Brain microvascular endothelial cell (primary cell): ENCODE measurements around the gene ACSM2A.
"Not testable (repeated sequence)": the region's sequence is repeated elsewhere in the genome, so short reads cannot be mapped to it uniquely, and the experiment has no call there.

ENCODE experiments used
- DNase-seq: peaks from one replicate; pipeline ENCODE4 v3.0.0-alpha.2; 2020
- H3K27ac ChIP-seq: fragments of 250-450 bp; sonication (Bioruptor Pico); 2 replicates; pipeline ENCODE4 v1.5.1; 2020; ENCODE audit warnings: mild to moderate bottlenecking, moderate library complexity
- H3K27me3 ChIP-seq: fragments of 250-450 bp; sonication (Bioruptor Pico); replicated peaks from 2 replicates; pipeline ENCODE4 v1.5.1; 2020; ENCODE audit warnings: mild to moderate bottlenecking
- H3K36me3 ChIP-seq: fragments of 250-450 bp; sonication (Bioruptor Pico); replicated peaks from 2 replicates; pipeline ENCODE4 v1.5.1; 2020; ENCODE audit warnings: mild to moderate bottlenecking
- H3K4me3 ChIP-seq: 2 replicates; pipeline ENCODE4 v1.5.1; 2011; ENCODE audit warnings: low read depth, mild to moderate bottlenecking, control low read depth, low read length, moderate library complexity
- in situ Hi-C: cut with HindIII; loops from 2 replicates; pipeline ENCODE4 v1.10.0; 2017; ENCODE audit warnings: low sequenced_read_pairs, low pct_ligation_motif_present
- TF ChIP-seq, protein P1 (sequence below): IDR thresholded peaks from 2 replicates; pipeline ENCODE4 v1.5.1; 2011; ENCODE audit warnings: low read depth, mild to moderate bottlenecking, moderate library complexity, low read length, control low read depth, inconsistent platforms; ENCODE audit errors: missing control alignments

Gene ACSM2A

DNA sequence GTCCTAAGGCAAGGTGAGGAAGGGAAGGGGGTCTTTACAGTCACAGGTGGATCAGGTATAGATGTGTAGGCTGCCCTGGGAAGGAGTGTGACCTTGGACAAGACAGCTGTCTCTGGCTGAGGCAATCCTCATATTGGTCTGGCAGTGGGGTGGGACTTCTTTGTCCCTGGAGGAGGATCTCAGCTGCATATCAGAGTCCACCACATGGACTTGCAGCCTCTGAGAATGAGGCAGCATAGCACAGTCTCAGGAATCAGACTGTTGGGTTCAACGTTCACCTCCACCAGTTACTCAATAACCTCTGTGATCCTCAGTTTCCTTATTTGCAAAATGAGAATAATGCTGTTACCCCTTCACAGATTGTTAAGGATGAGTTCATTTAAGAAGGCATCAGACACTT lies 33.4 kb downstream of the ACSM2A start:
- H3K36me3 ChIP-seq = no peaks in the 10 kb centered on the region
- H3K4me3 ChIP-seq = no peak overlapping the region
- DNase-seq = no peak
- TF ChIP-seq, protein P1, sequence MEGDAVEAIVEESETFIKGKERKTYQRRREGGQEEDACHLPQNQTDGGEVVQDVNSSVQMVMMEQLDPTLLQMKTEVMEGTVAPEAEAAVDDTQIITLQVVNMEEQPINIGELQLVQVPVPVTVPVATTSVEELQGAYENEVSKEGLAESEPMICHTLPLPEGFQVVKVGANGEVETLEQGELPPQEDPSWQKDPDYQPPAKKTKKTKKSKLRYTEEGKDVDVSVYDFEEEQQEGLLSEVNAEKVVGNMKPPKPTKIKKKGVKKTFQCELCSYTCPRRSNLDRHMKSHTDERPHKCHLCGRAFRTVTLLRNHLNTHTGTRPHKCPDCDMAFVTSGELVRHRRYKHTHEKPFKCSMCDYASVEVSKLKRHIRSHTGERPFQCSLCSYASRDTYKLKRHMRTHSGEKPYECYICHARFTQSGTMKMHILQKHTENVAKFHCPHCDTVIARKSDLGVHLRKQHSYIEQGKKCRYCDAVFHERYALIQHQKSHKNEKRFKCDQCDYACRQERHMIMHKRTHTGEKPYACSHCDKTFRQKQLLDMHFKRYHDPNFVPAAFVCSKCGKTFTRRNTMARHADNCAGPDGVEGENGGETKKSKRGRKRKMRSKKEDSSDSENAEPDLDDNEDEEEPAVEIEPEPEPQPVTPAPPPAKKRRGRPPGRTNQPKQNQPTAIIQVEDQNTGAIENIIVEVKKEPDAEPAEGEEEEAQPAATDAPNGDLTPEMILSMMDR = no peak
- H3K27ac ChIP-seq = no peak overlapping the region
- in situ Hi-C loops = no loop called here
- H3K27me3 ChIP-seq = no peaks in the 10 kb centered on the region

DNA sequence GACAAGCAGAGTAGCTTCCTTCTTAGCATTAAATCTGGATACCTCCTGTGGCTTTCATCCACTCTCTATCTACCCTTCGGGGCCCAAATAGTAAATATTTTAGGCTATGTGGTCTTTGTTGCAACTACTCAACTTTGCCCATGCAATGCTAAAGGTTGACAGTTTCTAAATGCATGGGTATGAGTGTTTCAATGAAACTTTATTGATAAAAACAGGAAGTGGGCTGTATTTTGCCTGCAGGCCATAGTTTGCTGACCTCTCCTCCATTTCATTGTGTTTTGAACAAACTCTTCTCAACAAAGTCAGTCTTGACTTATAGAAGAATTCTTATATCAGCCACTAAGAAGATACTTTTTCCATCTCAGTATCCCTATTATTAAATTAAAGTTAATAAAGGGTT lies 34.1 kb downstream of the ACSM2A start:
- Histone ChIP-seq H3K36me3 (no peaks in the 10 kb centered on the region), H3K27ac (no peak overlapping the region), H3K27me3 (no peaks in the 10 kb centered on the region), H3K4me3 (no peak overlapping the region)
- TF ChIP-seq, protein P1 = no peak
- in situ Hi-C loops = no loop called here
- no peak for DNase-seq

DNA sequence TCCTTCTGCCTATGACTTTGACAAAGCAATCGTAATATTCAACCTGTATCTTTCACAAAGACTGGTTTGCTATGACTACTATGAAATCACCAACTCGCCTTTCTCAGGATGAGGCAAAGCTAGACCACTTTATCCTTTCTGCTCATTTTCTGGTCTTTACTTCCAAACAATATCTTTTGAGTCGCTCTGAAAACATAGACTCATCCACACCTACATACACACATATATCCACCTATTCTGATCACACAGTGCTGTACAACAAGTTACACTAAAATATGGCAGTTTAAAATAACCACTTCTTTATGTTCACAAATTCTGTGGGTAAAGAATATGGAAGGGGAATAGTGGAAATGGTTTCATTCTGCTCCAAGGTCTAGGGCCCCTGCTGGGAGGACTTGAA lies 39.7 kb downstream of the ACSM2A start:
- DNase-seq, H3K27me3 ChIP-seq, H3K4me3 ChIP-seq, H3K27ac ChIP-seq, in situ Hi-C loops, H3K36me3 ChIP-seq: not testable (repeated sequence)

DNA sequence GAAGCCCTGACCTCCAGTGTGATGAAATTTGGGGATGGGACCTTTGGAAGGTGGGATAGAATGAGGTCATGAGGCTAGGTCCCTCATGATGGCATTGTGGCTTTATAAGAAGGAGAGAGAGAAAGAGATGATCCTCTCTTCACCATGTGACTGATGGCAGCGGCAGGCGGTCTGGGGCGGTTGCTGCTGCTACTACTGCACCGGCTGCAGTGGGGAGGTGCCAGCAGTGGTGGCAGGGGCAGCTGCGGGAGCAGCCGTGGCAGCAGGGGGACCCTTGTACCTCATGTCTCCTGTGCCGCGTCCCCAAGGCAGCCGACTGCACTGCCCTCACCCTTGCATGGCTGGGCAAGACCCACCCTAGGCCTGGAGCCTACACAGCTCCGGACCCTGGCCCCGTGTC lies 40.1 kb downstream of the ACSM2A start:
- in situ Hi-C loops, H3K27ac ChIP-seq, H3K36me3 ChIP-seq, H3K4me3 ChIP-seq, H3K27me3 ChIP-seq, DNase-seq: not testable (repeated sequence)

DNA sequence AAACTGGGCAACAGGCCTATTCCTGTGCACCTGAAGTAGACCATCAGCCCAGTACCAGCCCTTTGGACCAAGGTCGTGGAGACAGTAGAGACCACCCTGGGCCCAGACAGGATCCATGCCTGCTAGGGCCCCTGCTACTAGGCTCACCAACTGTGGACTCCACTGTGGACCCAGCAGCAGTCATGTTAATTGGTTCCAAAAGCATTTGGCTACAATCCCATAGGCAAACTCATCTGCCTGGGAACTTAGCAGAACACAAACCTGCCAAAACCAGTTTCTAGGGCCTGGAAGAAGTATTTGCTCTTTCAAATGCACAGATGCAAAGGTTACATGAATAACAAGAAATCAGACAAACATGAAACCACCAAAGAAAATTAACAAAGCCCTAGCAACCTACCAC lies 53.1 kb downstream of the ACSM2A start:
- H3K27ac ChIP-seq = no peak overlapping the region
- H3K4me3 ChIP-seq = no peak overlapping the region
- in situ Hi-C loops = no loop called here
- no peak for DNase-seq
- no peaks in the 10 kb centered on the region for H3K27me3 ChIP-seq
- TF ChIP-seq, protein P1 = no peak
- H3K36me3 ChIP-seq = no peaks in the 10 kb centered on the region

DNA sequence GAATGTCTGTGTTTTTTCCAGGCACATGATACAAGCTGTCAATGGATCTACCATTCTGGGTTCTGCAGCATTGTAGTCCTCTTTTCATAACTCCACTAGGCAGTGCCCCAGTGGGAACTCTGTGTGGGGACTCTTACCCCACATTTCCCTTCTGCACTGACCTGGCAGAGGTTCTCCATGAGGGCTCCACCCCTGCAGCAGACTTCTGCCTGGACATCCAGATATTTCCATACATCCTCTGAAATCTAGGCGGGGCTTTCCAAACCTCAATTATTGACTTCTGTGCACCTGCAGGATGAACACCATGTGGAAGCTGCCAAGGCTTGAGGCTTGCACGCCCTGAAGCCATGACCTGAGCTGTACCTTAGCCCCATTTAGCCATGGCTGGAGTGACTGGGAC lies 56.0 kb downstream of the ACSM2A start:
- in situ Hi-C loops = no loop called here
- TF ChIP-seq, protein P1 = no peak
- no peaks in the 10 kb centered on the region for H3K27me3 ChIP-seq
- H3K27ac ChIP-seq = no peak overlapping the region
- no peak overlapping the region for H3K4me3 ChIP-seq
- no peak for DNase-seq
- no peaks in the 10 kb centered on the region for H3K36me3 ChIP-seq

DNA sequence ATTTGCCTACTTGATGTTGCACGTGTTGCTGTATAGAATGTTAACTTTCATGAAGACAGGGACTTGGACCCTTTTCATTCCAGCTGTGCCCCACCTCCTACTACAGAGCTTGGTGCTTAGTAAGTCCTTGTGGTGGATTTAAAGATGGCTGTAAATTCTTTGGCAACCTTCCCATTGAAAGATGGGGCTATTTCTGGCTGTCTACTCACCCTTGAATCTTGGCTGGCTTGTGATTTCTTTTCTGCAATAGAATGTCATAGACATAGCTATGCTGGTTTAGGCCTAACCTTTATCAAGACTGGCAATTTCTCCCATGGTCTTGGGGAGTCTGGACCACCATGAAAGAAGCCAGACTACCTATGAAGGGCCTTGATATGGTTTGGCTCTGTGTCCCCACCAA lies 59.0 kb downstream of the ACSM2A start:
- H3K27ac ChIP-seq = no peak overlapping the region
- no peak for DNase-seq
- TF ChIP-seq, protein P1 = no peak
- in situ Hi-C loops = no loop called here
- H3K36me3 ChIP-seq = no peaks in the 10 kb centered on the region
- no peaks in the 10 kb centered on the region for H3K27me3 ChIP-seq
- H3K4me3 ChIP-seq = no peak overlapping the region
